ENCODE data around the gene SMC6. TPM values are rescaled to one million over a fixed set of nuclear protein-coding genes. Genes with fewer than 3 reads are reported as not detected.

Gene SMC6
- total RNA-seq, 6 experiments from 2014 or later = 8.1 to 14.4 (median 10.2) TPM

GRCh38 chr2:17771956-17772355 is 18.3 kb upstream of the SMC6 start:
- Histone ChIP-seq H3K4me3 (no peak overlapping the region), H3K27ac (no peak overlapping the region), H3K9me3 (no peaks in the 10 kb centered on the region), H3K27me3 (no peaks in the 10 kb centered on the region), H3K4me1 (no peaks in the 10 kb centered on the region), H3K36me3 (peaks cover 0 to 2% (median 0%) of the 10 kb centered on the region in 4 donors)
- intact Hi-C loops (cut with DNase I) = no loop called here
- WGBS (ENCODE audit: insufficient coverage, low coverage, low lambda C conversion rate, missing lambda C conversion rate) = 100% methylated on average over 2 of the region's 2 CpGs
- TF ChIP-seq POLR2A (IDR thresholded peaks at IDR 0.05) = no peak
- TF ChIP-seq, protein P1, sequence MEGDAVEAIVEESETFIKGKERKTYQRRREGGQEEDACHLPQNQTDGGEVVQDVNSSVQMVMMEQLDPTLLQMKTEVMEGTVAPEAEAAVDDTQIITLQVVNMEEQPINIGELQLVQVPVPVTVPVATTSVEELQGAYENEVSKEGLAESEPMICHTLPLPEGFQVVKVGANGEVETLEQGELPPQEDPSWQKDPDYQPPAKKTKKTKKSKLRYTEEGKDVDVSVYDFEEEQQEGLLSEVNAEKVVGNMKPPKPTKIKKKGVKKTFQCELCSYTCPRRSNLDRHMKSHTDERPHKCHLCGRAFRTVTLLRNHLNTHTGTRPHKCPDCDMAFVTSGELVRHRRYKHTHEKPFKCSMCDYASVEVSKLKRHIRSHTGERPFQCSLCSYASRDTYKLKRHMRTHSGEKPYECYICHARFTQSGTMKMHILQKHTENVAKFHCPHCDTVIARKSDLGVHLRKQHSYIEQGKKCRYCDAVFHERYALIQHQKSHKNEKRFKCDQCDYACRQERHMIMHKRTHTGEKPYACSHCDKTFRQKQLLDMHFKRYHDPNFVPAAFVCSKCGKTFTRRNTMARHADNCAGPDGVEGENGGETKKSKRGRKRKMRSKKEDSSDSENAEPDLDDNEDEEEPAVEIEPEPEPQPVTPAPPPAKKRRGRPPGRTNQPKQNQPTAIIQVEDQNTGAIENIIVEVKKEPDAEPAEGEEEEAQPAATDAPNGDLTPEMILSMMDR (IDR thresholded peaks at IDR 0.05) = no peak
- DNase-seq = no peak
- ATAC-seq = no peak

DNA sequence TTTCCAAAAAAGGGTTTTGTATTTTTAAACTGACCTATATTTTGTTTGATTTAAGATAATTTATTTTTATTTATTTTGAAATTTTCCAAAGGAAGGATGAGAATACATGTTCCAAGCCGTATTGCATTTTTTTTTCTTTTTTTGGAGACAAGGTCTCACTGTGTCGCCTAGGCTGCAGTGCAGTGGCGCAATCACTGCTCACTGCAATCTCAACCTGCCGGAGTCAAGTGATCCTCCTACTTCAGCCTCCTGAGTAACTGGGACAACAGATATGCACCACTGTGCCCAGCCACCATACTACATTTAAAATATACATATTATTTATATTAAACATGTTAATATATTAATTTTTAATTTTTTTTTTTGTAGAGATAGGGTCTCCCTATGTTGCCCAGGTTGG is 15.3 kb upstream of the SMC6 start:
- WGBS (ENCODE audit: insufficient coverage, low coverage, low lambda C conversion rate, missing lambda C conversion rate) = 22% methylated on average over 4 of the region's 4 CpGs
- Histone ChIP-seq H3K36me3 (peaks cover 0 to 2% (median 0%) of the 10 kb centered on the region in 4 donors), H3K4me3 (no peak overlapping the region), H3K9me3 (no peaks in the 10 kb centered on the region), H3K27me3 (no peaks in the 10 kb centered on the region), H3K4me1 (peaks cover 0 to 22% (median 11%) of the 10 kb centered on the region in 4 donors), H3K27ac (peak overlapping the region in 1 of 3 donors; percentile 16)
- no peak for DNase-seq
- TF ChIP-seq, protein P1 (IDR thresholded peaks at IDR 0.05) = no peak
- no peak for TF ChIP-seq POLR2A (IDR thresholded peaks at IDR 0.05)
- intact Hi-C loops (cut with DNase I) = no loop called here
- ATAC-seq = peak in 3 of 4 donors; percentile 8 to 64 (median 33)

DNA sequence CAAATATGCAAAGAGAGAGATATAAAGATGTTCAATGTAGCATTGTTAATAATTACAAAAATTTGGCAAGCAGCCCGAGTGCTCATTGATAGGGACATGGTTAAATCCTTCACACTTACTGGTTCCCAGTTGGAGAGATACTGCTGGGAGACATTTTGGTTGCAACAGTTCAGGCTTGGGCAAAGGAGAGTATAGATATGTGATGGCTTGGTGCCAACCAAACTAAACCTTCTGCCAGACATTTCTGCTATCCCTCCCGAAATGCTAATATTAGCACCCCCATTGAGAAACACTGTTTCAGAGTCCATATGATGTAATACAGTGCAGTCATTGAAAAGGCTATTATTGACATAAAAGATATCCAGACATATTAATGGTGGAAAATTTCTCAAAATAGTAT is 11.8 kb upstream of the SMC6 start:
- intact Hi-C loops (cut with DNase I) = no loop called here
- Histone ChIP-seq H3K4me1 (peaks cover 0 to 42% (median 16%) of the 10 kb centered on the region in 4 donors), H3K9me3 (no peaks in the 10 kb centered on the region), H3K4me3 (no peak overlapping the region), H3K27ac (peak overlapping the region in 2 of 3 donors; percentile 79 to 85), H3K27me3 (no peaks in the 10 kb centered on the region), H3K36me3 (peaks cover 0 to 3% (median 0%) of the 10 kb centered on the region in 4 donors)
- DNase-seq (peak in 1 of 3 donors; percentile 84), ATAC-seq (peak; percentile 72 to 85 (median 78))
- TF ChIP-seq POLR2A (IDR thresholded peaks at IDR 0.05) = no peak
- TF ChIP-seq, protein P1 (IDR thresholded peaks at IDR 0.05) = no peak
- 29% methylated on average over 2 of the region's 2 CpGs for WGBS (ENCODE audit: insufficient coverage, low coverage, low lambda C conversion rate, missing lambda C conversion rate)

- Histone ChIP-seq H3K4me1 (peaks cover 0 to 59% (median 21%) of the 10 kb centered on the region in 4 donors), H3K27ac (peak overlapping the region; percentile 17 to 85 (median 79)), H3K36me3 (peaks cover 0 to 3% (median 0%) of the 10 kb centered on the region in 4 donors), H3K27me3 (no peaks in the 10 kb centered on the region), H3K4me3 (peak overlapping the region in 1 of 3 donors; percentile 15), H3K9me3 (no peaks in the 10 kb centered on the region)
- DNase-seq (peak in 1 of 3 donors; percentile 64), ATAC-seq (peak; percentile 61 to 81 (median 72))
- 21% methylated on average over 10 of the region's 10 CpGs for WGBS (ENCODE audit: insufficient coverage, low coverage, low lambda C conversion rate, missing lambda C conversion rate)
- intact Hi-C loops (cut with DNase I) = no loop called here
- TF ChIP-seq, protein P1 (IDR thresholded peaks at IDR 0.05) = no peak
- TF ChIP-seq POLR2A (IDR thresholded peaks at IDR 0.05) = no peak
Observed at GRCh38 chr2:17763641-17764333, 10.2 kb upstream of the SMC6 start.
